GM19397 (cell line): ENCODE results near the gene PCNX2.

ENCODE experiments used
- ATAC-seq: cut with Tn5 transposase; IDR thresholded peaks from one replicate; pipeline ENCODE4 v1.9.1; 2021; ENCODE audit warnings: mild to moderate bottlenecking, moderate library complexity; ENCODE audit not compliant: unreplicated experiment

The PCNX2 gene

DNA sequence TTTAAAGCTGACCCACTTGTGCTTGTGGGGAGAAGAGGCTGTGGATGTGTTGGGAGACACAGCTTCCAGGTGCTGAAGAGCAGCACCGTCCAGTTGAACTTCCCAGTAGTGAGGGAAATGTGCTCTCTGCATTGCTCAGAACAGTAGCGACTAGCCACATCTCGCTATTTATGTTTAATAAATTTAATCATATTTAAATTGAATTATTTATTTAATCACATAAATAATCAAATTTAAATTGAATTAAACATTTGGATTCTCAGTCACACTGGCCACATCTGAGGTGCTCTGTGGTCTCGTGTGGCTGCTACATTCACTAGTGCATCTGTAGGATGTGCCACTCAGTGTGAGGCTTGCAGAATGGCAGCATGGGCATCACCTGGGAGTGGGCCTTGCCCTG lies 325.0 kb downstream of the PCNX2 start:
- ATAC-seq: no peak

DNA sequence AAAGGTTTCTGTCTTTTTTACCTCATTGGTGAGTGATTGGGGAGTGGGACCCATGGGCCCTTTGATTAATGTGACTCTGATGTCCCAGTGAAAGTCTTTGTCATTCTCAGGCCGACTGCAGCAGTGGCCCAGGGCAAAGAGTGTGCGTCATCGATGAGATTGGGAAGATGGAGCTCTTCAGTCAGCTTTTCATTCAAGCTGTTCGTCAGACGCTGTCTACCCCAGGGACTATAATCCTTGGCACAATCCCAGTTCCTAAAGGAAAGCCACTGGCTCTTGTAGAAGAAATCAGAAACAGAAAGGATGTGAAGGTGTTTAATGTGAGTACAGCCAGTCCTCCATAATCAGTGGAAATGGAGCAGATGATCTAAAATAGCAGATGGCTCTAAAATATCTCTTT lies 325.7 kb downstream of the PCNX2 start:
- ATAC-seq: no peak

DNA sequence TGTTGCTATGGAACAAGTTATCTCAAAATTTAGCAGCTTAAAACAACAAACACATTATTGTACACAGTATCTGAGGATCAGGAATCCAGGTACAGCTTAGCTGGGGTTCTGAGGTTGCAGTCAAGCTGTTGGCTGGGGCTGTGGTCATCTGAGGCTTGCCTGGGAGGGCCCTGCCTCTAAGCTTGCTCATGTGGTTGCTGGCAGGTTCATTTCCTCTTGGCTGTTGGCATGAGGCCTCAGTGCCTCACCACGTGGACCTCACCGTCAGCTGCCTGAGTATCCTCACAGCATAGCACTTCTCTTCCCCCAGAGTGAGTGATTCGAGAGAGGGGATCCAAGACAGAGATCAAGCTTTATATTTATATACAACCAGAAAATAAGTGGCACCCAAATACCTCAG lies 326.6 kb downstream of the PCNX2 start:
- no peak for ATAC-seq

DNA sequence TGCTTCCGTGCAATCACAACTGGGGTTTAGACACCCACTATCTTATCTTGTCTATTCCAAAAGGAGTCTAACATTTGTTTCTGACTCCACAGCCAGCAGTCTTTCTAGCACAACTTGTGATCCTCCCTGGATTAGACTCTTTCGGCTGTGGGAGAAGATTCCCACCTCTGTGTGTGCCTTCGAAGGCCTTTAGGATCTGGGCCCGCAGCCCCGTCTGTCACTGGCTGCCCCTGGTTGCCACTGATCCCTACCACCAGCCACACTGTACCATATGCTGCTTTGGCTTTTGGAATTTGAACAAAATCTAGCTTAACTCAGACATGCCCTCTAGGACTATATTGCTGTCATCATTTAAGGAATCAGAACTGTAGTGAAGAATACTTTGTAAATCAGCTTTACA lies 327.1 kb downstream of the PCNX2 start:
- ATAC-seq: no peak

DNA sequence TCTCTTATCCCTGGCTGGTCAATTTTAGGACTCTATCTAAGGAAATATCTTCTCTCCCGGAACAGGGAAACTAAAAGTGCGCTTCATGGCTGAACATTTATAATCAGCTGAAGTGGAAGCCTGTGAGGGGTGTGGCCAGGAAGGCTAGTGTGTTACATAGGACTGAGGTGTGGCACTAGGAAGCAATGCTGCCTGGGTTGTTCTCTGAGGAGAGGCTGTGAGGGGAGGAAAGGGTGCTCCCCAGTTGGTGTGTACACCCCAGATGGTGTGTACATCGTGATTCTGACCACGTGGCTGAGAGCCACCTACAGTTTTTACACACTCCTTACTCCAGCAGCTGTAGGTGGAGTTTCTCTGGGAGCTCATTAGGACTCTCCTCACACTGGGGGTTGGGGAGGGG lies 328.9 kb downstream of the PCNX2 start:
- ATAC-seq: no peak

DNA sequence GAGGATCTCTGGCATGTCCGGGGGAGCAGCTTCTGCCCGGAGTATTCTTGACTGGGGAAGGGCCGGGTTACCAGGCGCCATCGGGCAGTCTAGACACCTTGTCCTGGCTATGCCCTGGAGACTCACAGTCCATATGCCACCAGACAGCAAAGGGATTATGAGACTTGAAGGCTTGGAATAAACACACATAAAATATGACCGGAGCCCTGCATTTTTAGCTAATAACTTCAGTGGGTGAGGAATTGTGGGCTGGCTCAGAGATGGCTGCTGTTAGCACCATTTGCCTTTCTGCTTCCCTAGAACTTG lies 329.7 kb downstream of the PCNX2 start:
- ATAC-seq: no peak

DNA sequence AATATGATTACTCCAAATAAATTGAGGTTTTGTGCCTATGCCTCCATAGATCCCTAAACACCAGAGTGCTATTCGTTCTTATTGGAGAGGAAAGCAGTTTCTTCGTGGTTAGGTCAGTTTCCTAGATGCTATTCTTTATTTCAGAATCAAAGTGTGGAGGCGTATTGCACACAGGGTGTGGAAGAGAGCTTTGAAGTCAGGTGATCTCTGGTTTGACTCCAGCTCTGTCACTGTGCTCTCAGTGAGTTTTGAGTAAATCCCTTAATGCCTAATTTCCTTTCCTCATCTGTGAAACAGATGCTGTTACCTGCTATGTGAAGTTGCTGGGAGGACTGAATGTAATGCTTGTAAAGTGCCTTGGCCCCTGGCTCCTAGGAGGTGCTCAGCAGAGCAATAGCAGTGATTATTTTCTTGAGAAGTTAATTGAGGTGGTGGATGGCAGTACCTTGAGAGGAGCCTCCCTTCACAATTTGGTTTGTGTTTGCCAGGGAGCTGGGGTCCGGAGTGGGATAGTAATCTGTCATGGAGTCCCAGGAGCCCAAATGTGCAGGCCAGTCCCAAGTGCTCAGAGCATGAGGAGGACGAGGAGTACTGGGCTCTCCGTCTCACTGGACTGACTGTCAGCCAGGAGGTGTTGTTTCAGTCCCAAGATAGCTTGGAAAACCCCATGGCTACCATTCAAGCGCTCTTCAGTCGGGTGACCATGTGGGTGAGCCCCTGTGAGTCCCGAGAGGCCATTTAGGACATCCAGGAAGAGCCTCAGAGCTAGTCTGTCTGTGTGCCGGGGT lies 330.2 kb downstream of the PCNX2 start:
- ATAC-seq: no peak

DNA sequence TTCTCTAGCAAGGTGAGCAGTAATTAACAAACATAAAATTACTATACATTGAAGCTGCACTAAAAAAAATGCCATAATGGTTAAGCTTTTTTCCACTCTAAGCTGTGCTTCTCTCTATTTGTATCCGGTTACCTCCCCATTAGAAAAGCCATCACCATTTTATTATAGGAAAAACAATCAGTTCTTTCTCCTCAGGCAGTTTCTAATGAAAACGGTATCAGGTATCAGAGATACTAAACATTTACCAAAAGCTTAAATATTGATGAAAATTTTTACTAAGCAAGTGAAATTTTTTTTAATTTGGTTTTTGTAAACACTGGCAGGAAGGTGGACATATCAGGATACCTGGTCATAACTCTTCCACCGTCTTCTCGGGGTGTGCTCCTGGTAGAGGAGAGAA lies 330.9 kb downstream of the PCNX2 start:
- ATAC-seq: no peak

DNA sequence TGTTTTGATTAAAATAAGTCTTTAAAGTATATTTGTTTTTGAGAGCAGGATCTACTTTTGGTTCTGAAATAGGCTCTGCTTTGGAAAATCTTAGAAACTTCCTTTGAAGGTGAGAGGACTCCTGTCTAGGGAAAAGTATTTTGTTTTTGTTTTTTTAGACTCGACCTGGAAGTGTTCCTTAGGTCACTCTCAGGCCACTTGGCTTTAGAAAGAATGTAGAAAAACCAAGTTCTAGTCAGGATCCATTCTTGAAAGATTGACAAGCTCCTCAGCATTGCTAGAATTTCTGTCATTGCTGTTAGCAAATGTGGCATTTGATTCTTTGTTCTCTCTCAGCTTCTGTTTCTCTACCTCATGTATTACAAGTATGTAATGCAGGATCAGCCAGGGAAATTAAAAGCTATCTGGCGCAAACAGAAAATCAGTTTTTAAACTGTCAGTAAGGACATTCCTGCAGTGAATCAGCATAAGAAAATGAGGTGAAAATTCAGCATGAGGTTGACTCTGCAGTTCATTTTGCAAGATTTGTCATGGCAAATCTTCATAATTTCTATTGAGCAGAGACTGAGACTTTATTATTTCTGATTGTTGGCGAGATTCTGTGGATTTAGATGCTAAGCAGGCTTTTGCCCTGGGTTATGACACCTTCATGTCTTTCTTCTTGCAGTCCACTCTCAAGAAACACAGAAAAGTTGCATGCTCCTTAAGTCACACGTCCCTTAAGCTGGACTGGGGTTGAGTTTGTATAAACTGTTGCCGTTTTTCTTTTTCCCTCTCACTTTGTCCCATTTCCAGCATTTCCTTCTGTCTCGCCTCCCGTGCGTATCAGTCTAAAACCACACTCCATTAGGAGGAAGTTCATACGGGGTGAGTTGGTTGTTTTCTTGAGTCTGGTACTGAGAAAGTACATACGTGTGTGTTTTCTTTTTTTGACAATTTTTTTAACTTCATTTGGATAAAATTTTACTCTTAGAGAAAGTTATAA lies 332.5 kb downstream of the PCNX2 start:
- ATAC-seq: no peak

DNA sequence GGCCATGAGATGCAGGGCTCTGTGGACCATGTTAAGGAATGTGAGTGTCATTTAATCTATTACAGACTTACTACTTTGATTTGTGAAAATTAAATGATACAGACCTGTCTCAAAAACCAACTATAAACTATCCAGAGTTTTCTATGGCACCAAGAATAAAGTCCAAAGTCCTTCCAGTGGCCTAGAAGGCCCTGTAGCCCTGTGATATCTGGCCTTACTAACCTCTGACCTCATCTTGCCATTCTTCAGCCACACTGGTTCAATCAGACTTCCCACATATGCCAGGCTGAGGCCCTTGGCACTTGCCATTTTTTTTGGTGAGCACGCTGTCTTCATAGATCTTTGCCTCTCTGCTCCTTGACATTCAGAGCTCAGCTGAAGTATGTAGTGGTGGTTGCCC lies 337.5 kb downstream of the PCNX2 start:
- ATAC-seq: no peak

DNA sequence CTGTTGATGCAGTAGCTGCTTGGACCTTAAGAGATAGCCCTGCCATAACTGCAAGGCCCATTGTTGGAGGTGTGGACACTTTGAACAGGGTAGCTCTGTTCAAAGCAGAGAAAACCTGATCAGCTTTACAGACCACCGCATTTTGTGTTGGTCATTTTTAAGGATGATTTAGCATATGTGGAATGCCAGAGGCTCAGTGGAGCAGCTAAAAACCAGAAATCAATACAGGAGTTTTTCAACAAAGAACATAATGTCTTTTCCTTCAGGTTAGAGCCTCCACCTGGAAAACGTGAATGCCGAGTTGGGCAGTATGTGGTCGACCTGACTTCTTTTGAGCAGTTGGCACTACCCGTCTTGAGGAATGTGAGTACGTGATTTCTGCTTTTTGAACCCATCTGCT lies 339.4 kb downstream of the PCNX2 start:
- no peak for ATAC-seq

DNA sequence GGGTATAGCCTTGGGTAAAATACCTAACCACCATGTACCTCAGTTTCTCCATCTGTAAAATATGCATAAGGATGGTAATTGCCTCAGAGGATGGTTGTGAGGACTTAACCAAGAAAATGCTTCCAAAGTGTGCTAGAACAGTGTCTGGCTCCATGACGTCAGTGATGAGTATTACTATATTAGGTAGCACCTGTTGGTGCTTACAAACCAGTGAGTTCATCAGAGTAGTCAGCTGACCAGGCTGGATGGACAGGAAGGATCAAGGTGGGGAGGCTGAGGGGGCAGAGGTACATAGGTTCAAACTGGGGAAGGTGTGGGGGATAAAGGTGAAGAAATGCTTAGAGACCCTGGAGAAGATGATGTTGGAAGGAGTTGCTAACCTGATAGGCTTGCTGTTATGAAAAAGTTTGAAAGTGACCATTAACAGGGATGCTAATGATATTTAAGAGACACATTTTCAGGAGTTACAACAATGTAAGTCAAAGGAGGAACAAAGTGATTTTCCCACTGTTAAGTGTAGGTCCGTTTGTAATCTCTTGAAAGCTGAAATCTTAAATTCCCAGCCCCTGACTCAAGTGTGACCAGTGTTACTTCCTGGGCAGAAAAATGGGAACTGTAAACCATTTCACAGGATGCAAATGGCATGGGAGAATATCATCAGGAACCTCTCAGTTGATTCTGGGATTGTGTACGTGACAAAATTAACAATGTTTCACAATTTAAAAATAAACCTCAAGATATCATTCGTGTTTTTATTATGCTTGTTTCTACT lies 340.7 kb downstream of the PCNX2 start:
- no peak for ATAC-seq

DNA sequence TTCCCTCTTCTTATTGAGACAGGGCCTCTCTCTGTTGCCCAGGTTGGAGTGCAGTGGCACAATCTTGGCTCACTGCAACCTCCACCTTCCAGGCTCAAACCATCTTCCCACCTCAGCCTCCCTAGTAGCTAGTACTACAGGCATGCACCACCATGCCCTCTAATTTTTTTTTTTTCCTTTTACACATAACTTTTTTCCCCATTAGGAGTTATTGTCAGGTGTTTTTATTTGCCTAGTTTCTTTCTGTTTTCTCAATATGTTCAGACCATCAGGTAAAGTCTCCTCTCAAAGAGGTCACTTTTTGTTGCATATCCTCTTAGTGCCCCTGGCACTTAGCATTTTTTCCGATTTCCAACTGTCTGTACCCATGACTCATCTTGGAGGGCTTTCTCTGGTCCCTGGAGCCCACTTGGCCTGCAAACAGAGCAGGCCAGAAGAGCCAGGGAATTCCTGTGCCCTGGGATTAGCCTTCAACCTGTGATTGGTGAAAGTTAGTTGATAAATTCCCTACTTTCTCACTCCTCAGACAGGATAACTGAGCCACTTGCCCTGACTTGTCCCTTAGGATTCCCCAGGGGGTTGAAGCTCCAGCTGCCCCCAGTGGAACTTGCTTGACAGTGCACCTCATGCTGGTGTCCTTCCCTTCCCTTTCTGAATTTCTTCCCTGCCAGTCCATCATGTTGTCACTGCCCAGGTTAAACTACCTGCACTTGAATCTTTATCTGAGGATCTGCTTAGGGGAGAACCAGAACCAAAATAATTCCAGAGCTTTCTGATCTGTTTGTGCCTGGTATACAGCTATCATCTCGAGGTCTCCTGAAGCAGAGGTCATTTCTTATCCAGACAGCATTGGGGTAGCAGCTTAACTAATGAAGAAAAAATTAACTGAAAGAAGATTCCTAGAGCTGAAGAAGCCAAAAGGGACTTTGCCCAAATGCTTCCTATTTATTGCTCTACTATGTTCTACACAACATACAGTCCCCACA lies 342.7 kb downstream of the PCNX2 start:
- peak; percentile 41 for ATAC-seq

DNA sequence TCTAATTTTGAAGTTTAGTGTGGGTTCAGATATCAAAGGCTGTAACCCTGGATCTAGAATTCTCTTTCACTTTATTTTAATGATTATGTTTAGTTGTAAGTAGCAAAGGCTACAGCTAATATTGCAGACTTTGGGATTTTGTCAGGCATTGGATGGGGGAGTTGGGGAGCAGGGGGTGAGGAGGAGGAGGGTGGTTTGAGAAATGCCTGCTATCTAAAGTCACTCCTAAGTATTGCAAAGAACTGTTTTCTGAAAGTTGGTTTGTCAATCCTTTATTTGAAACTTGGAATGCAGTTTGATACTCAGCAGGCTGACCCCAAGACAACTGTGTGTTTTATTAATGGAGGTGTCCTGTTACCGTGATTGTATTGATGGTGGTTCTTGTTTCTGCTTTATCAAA lies 343.9 kb downstream of the PCNX2 start:
- no peak for ATAC-seq

DNA sequence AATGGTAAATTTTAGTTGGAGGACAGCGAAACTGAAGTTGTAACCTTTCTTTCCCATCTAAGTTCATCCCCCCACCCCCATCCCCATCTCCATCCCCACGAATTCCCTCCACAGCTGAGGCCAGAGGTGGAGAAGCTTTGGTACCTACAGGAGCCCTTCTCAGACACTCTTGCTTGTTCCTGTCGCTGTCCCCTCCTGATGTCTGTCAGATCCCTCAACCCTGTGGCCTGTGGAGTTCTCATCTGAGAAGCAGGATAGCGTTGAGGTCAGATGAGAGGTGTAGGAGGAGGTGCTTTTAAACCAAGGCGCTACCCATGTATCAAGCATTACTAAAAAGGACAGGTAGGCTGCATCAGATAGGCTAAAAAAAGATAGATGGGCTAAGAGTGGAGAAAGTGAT lies 344.3 kb downstream of the PCNX2 start:
- ATAC-seq: no peak

DNA sequence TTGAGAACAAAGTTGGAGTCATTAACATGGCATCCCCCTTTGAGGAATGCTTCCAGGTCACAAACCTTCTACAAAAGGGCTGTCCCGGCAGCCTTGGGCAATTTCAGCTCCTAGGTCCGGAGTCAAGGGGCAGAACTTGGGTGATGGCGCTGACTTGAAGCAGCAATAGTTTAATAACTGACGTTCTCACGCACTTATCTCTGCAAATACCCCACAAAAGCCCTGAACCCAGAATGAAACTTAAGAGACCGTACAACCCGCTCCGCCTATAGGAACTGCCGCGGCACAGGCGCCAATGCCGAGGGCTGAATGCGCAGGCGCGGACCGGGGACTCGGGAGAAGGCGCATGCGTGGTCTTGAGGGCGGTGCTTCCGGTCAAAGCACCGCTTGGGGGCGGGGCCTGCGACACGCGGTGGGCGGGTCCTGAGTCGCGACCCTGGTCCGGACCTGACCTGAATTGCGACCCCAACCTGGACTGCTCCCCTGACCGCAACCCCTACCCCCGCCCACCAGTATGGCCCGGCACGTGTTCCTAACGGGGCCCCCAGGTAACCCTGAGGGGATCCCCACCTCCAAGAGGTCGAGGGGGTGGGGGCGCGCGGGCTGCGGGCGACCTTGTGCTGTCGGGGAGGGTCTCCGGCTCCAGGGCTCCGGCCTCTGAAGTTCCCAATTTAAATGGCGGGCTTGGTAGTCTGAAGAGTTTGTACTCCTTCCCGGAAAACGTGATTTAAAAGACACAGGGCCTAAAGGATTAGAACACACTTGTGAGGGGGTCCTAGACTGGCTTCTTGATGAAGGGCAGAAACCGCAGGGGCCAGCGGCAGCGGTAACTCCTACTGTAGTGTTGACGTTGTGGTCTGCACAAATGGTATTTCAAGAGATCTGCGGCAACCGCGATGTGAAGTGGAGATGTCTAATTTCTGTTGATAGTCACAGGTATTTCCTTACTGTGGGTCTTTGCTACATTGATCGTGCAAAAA lies 345.0 kb downstream of the PCNX2 start, which contains the start of gene NTPCR:
Gene NTPCR, plus strand, starts transcription at position 415 of the 980 bp plus-strand sequence. Its CDS starts 100 bp downstream, at position 515.
- ATAC-seq: peak; percentile 85

DNA sequence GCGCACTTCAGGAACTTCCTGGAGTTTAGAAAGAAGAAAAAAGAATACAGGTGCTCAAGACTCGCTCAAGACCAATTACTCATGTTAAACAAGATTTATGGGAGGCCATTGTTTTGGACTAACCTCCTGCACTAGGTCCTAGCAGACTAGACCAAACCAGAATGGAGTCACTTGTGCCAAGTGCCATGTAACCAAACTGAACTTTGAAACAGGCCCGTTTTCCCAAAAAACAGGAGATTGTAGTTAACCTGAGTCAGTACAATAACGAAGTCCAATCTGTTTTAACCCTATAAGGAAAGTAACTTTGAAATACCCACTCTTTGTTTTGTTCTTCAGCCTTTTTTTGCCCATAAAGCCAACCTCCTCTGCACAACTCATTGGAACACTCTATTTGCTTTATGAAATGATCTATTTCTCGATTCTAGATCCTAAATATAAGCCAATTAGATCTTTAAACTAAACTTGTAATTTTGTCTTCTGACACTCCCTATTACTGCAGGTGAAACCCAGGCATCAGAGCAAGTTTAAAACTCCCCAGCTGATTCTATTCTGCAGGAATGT lies 345.8 kb downstream of the PCNX2 start:
- ATAC-seq: no peak

DNA sequence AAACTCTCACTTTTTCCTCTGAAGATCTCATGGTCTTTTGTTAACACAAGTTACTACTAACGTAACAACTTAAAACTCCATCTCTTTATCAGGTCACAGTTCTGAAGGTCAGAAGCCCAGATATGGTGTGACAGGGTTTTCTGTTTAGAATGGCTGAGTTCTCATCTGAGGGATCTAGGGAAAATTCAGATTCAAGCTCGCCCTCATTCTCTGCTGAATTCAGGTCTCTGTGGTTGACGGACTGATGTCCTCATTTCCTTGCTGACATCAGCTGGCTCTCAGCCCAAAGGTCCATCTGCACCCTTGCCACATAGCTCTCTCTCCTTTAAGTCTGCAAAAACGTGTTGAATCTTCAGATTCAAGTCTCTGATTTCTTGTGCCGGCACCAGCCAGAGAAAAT lies 351.2 kb downstream of the PCNX2 start:
- no peak for ATAC-seq
